K562 (cell line): ENCODE results near the gene RNF151. TPM values are rescaled to one million over a fixed set of nuclear protein-coding genes. Genes with fewer than 3 reads are reported as not detected.

ENCODE experiments used
- ATF7 ChIP-seq: fragments of 450-650 bp; IDR thresholded peaks from 2 replicates; pipeline ENCODE4 v1.7.1; 2014; ENCODE audit warnings: mild to moderate bottlenecking, moderate library complexity
- BRCA1 ChIP-seq, 2 experiments: fragments of 450-650 bp in 1 of 2; sonication (generic) in 1 of 2; formaldehyde crosslinking in 1 of 2; IDR thresholded peaks; 2 replicates each; pipeline versions ENCODE4 v1.5.0 to v1.6.1; 2017 to 2020; ENCODE audit warnings: mild to moderate bottlenecking in 1 of 2, missing genetic modification reagents in 1 of 2
- CEBPG ChIP-seq, 3 experiments: fragments of 200-800 bp in 1 of 3; sonication (Bioruptor generic) in 1 of 3; sonication (generic) in 1 of 3; formaldehyde crosslinking in 1 of 3; IDR thresholded peaks in 2 of 3; conservative IDR thresholded peaks in 1 of 3; 2 replicates each; pipeline versions ENCODE4 v1.6.1 to v1.8.0; 2016 to 2022; ENCODE audit warnings: missing compliant biosample characterization in 2 of 3, missing genetic modification characterization in 2 of 3, mild to moderate bottlenecking in 1 of 3, missing genetic modification reagents in 1 of 3
- DEAF1 ChIP-seq: fragments of 450-650 bp; formaldehyde crosslinking; IDR thresholded peaks from 2 replicates; pipeline ENCODE4 v1.4.0; 2020; ENCODE audit warnings: mild to moderate bottlenecking, moderate library complexity
- FOSL1 ChIP-seq: fragments of 200-800 bp; sonication (Bioruptor generic); conservative IDR thresholded peaks from 2 replicates; pipeline ENCODE4 v1.6.1; 2016; ENCODE audit warnings: missing genetic modification characterization, missing compliant biosample characterization
- KLF10 ChIP-seq: fragments of 250-450 bp; sonication (Bioruptor Pico); IDR thresholded peaks from 2 replicates; pipeline ENCODE4 v1.6.1; 2021; ENCODE audit warnings: matching md5 sums
- MLLT1 ChIP-seq, 2 experiments: fragments of 450-650 bp; IDR thresholded peaks; 2 replicates each; pipeline ENCODE4 v1.6.1; 2016
- TEAD2 ChIP-seq: fragments of 450-650 bp; IDR thresholded peaks from 2 replicates; pipeline ENCODE4 v1.6.1; 2016; ENCODE audit warnings: missing genetic modification characterization, control low read depth, missing compliant biosample characterization
- ZNF644 ChIP-seq: fragments of 200-800 bp; sonication (Bioruptor generic); IDR thresholded peaks from 2 replicates; pipeline ENCODE4 v1.6.1; 2016; ENCODE audit warnings: low read depth, missing genetic modification characterization, missing compliant biosample characterization
- polyA plus RNA-seq, 8 experiments: library from polyadenylated mRNA; depleted of rRNA in 4 of 8; stranded (reverse) in 5 of 8; unstranded in 3 of 8; fragments of >200 nt; fragmentation: Nextera tagmentation in 2 of 8; fragmentation: Illumina TruSeq in 1 of 8; extraction: Ambion mirVana in 2 of 8; extraction: Trizol in 1 of 8; gene quantifications; 2 replicates each; pipeline versions ENCODE4 v1.2.1 to v1.2.3, GENCODE V29; 2011 to 2014; ENCODE audit warnings: inconsistent platforms in 1 of 8, missing spikeins in 1 of 8
- total RNA-seq, 7 experiments: library from RNA; depleted of rRNA in 6 of 7; stranded (reverse); fragments of >200 nt in 6 of 7; fragmentation: Illumina TruSeq in 2 of 7; extraction: Trizol in 2 of 7; gene quantifications; 2 replicates each; pipeline versions ENCODE4 v1.2.1 to v1.2.3, GENCODE V29; 2011 to 2021; ENCODE audit warnings: low replicate concordance in 1 of 7
- TF ChIP-seq, protein P1 (sequence below): fragments of 250-450 bp; sonication (Bioruptor Pico); IDR thresholded peaks from 2 replicates; pipeline ENCODE4 v1.5.1; 2021; ENCODE audit warnings: mild to moderate bottlenecking
- TF ChIP-seq, protein P2 (sequence below), 2 experiments: fragments of 450-650 bp; formaldehyde crosslinking in 1 of 2; IDR thresholded peaks; 2 replicates each; pipeline versions ENCODE4 v1.4.0 to v1.6.1; 2014 to 2020; ENCODE audit warnings: mild to moderate bottlenecking in 2 of 2, borderline replicate concordance in 1 of 2, low read depth in 1 of 2

Gene RNF151
- total and polyA plus RNA-seq, 9 of the 15 experiments (the other 6 are each of a cell fraction or from before 2014, with no cell fraction given), result not detected

GRCh38 chr16:1960665-1961630, 5.7 kb upstream of the RNF151 start (continued):
- no peak for TF ChIP-seq DEAF1 (CRISPR knock-in tag)
- no peak for TF ChIP-seq FOSL1
- no peak; a peak in 1 of 4 replicates for TF ChIP-seq MLLT1 (IDR thresholded peaks at IDR 0.05)
- no peak for TF ChIP-seq ATF7
- TF ChIP-seq TEAD2 (tag), result no peak
- TF ChIP-seq, protein P1, sequence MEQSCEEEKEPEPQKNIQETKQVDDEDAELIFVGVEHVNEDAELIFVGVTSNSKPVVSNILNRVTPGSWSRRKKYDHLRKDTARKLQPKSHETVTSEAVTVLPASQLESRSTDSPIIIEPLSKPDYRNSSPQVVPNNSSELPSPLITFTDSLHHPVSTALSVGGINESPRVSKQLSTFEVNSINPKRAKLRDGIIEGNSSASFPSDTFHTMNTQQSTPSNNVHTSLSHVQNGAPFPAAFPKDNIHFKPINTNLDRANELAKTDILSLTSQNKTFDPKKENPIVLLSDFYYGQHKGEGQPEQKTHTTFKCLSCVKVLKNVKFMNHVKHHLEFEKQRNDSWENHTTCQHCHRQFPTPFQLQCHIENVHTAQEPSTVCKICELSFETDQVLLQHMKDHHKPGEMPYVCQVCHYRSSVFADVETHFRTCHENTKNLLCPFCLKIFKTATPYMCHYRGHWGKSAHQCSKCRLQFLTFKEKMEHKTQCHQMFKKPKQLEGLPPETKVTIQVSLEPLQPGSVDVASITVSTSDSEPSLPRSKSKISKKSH, result no peak
- TF ChIP-seq, protein P2, sequence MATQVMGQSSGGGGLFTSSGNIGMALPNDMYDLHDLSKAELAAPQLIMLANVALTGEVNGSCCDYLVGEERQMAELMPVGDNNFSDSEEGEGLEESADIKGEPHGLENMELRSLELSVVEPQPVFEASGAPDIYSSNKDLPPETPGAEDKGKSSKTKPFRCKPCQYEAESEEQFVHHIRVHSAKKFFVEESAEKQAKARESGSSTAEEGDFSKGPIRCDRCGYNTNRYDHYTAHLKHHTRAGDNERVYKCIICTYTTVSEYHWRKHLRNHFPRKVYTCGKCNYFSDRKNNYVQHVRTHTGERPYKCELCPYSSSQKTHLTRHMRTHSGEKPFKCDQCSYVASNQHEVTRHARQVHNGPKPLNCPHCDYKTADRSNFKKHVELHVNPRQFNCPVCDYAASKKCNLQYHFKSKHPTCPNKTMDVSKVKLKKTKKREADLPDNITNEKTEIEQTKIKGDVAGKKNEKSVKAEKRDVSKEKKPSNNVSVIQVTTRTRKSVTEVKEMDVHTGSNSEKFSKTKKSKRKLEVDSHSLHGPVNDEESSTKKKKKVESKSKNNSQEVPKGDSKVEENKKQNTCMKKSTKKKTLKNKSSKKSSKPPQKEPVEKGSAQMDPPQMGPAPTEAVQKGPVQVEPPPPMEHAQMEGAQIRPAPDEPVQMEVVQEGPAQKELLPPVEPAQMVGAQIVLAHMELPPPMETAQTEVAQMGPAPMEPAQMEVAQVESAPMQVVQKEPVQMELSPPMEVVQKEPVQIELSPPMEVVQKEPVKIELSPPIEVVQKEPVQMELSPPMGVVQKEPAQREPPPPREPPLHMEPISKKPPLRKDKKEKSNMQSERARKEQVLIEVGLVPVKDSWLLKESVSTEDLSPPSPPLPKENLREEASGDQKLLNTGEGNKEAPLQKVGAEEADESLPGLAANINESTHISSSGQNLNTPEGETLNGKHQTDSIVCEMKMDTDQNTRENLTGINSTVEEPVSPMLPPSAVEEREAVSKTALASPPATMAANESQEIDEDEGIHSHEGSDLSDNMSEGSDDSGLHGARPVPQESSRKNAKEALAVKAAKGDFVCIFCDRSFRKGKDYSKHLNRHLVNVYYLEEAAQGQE (IDR thresholded peaks at IDR 0.05; ENCODE audit: borderline replicate concordance), result no peak
- TF ChIP-seq, protein P2 (CRISPR knock-in tag; IDR thresholded peaks at IDR 0.05; ENCODE audit: low read depth), result no peak
- no peak for TF ChIP-seq BRCA1 (IDR thresholded peaks at IDR 0.05)
- 0 out of 2 replicates have a peak, but pooled peaks have one; percentile 47 for TF ChIP-seq BRCA1 (CRISPR knock-in tag; IDR thresholded peaks at IDR 0.05)
- TF ChIP-seq CEBPG (CRISPR knock-in tag; IDR thresholded peaks at IDR 0.05), result no peak
- no peak for TF ChIP-seq CEBPG (tag; conservative IDR thresholded peaks at IDR 0.05 in 1 of 2, IDR thresholded peaks at IDR 0.05 in 1 of 2)
- no peak for TF ChIP-seq ZNF644 (tag)
- TF ChIP-seq KLF10 (CRISPR knock-in tag), result peak; percentile 84
